GM12801 (cell line): ENCODE results near the gene COX20.

ENCODE experiments used
- CTCF ChIP-seq: IDR thresholded peaks from one replicate; pipeline ENCODE4 v1.5.1; 2011; ENCODE audit warnings: control low read depth; ENCODE audit not compliant: insufficient read length; ENCODE audit errors: extremely low read depth

The COX20 gene

GRCh38 chr1:244796719-244797406 is 38.6 kb upstream of the COX20 start:
- TF ChIP-seq CTCF = no peak

- TF ChIP-seq CTCF = no peak
These were observed 34.6 kb upstream of the COX20 start for GRCh38 chr1:244800821-244801220.

GRCh38 chr1:244801246-244801645 is 34.2 kb upstream of the COX20 start:
- TF ChIP-seq CTCF = no peak

- no peak for TF ChIP-seq CTCF
These were observed 33.4 kb upstream of the COX20 start for GRCh38 chr1:244802041-244802440.

- TF ChIP-seq CTCF = no peak
These were observed 32.8 kb upstream of the COX20 start for GRCh38 chr1:244802556-244803239.

GRCh38 chr1:244804841-244805240 is 30.6 kb upstream of the COX20 start:
- TF ChIP-seq CTCF = no peak

GRCh38 chr1:244807138-244807537 is 28.3 kb upstream of the COX20 start:
- no peak for TF ChIP-seq CTCF
